ENCODE data around the gene CXCL1. TPM values are rescaled to one million over a fixed set of nuclear protein-coding genes. Genes with fewer than 3 reads are reported as not detected.

CXCL1 gene
- total and polyA plus RNA-seq, 2 donors (not counting 3 experiments of a cell fraction or from before 2014, with no cell fraction given): 20.0 to 26.7 TPM

DNA sequence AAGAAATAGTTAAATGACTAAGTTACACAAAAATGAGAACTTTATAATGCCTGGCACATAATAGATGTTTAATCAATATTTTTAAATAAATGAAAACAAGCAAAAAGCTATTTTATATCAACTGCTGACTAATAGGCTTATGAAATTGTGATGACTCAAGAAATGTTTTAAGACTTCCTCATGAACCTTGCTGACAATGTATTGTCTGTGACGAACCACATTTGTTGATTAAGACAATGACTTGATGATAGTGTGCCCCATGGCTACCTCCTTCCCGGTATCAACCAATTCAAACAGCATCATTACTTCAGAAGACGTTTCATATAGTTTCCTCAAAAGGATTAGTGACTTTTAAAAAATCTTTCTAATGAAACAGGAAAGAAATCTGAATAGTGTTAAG is 24.8 kb upstream of the CXCL1 start:
- H3K4me2 ChIP-seq (ENCODE audit: insufficient read depth, low read length): peak overlapping the region; percentile 70

DNA sequence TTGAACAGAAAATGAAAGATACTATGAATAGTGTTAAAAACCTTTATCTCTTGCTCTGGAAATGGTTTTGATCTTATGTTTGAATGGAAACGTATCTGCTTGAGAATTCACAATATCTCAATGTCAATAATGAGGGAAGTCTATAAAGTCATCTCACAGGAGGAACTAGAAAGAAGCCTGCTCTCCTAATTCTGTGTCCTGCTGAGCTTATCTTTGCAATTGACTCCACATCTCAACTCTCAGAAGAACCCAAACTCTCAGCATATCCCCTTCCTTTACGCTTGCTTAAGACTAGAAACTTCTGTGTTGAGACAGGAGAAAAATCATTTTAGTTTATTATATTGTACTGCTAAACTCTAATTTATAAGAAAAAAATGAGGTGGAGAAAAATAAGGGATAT is 24.4 kb upstream of the CXCL1 start:
- intact Hi-C loops (cut with micrococcal nuclease): loop anchor here (5.0 kb wide), 1 partner anchor 183 kb away; no protein-coding TSS in a partner anchor
- TF ChIP-seq EZH2 (IDR thresholded peaks at IDR 0.05; ENCODE audit: borderline replicate concordance, low read depth, low read length, severe bottlenecking): no peak
- TF ChIP-seq, protein P1, sequence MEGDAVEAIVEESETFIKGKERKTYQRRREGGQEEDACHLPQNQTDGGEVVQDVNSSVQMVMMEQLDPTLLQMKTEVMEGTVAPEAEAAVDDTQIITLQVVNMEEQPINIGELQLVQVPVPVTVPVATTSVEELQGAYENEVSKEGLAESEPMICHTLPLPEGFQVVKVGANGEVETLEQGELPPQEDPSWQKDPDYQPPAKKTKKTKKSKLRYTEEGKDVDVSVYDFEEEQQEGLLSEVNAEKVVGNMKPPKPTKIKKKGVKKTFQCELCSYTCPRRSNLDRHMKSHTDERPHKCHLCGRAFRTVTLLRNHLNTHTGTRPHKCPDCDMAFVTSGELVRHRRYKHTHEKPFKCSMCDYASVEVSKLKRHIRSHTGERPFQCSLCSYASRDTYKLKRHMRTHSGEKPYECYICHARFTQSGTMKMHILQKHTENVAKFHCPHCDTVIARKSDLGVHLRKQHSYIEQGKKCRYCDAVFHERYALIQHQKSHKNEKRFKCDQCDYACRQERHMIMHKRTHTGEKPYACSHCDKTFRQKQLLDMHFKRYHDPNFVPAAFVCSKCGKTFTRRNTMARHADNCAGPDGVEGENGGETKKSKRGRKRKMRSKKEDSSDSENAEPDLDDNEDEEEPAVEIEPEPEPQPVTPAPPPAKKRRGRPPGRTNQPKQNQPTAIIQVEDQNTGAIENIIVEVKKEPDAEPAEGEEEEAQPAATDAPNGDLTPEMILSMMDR (IDR thresholded peaks at IDR 0.05; ENCODE audit: extremely low read depth in 1 of 2, insufficient read depth in 1 of 2, low read depth in 1 of 2, low read length in 2 of 2): no peak
- TF ChIP-seq POLR2A (IDR thresholded peaks at IDR 0.05; ENCODE audit: low read depth, low read length): no peak
- TF ChIP-seq MYC (IDR thresholded peaks at IDR 0.05; ENCODE audit: low read depth, low read length): no peak
- no peak for TF ChIP-seq GATA2 (IDR thresholded peaks at IDR 0.05; ENCODE audit: insufficient read depth, insufficient read length, low read depth, low read length)
- TF ChIP-seq, protein P2, sequence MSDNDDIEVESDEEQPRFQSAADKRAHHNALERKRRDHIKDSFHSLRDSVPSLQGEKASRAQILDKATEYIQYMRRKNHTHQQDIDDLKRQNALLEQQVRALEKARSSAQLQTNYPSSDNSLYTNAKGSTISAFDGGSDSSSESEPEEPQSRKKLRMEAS (IDR thresholded peaks at IDR 0.05; ENCODE audit: insufficient read depth, insufficient read length): no peak
- TF ChIP-seq JUN (IDR thresholded peaks at IDR 0.05; ENCODE audit: borderline replicate concordance, insufficient read depth, insufficient read length, low read depth): no peak
- TF ChIP-seq FOS (IDR thresholded peaks at IDR 0.05; ENCODE audit: borderline replicate concordance, insufficient read depth, low read length): no peak
- no peak for TF ChIP-seq POLR2AphosphoS5 (IDR thresholded peaks at IDR 0.05; ENCODE audit: insufficient read depth, low read depth, low read length)
- H3K4me3 ChIP-seq (replicated peaks in 1 of 3; ENCODE audit: insufficient read depth in 1 of 3, low read depth in 1 of 3, low read length in 3 of 3): no peak overlapping the region
- H2AFZ ChIP-seq (ENCODE audit: low read depth, low read length): no peak overlapping the region
- H3K27me3 ChIP-seq (ENCODE audit: control insufficient read depth in 2 of 2, insufficient read depth in 2 of 2, low read length in 2 of 2): no peaks in the 10 kb centered on the region
- ChIA-PET POLR2A (no interaction called here), CTCF (interaction anchor here (1.0 to 2.2 kb wide), 7 partner anchors 8 to 115 kb away, joined by 3 to 11 read pairs (median 3); partner anchors contain the start of genes CXCL8 and PF4V1)
- H3K27ac ChIP-seq (ENCODE audit: insufficient read depth, low read depth, low read length): peak overlapping the region; percentile 46
- H3K9me1 ChIP-seq (replicated peaks; ENCODE audit: control insufficient read depth, extremely low read depth, insufficient read depth, low read length): no peaks in the 10 kb centered on the region
- dilution Hi-C loops (cut with MboI; ENCODE audit: extremely low pct_ligation_motif_present, low sequenced_read_pairs): no loop called here
- H4K20me1 ChIP-seq (replicated peaks; ENCODE audit: control insufficient read depth, extremely low read depth, insufficient read depth, low read length): no peaks in the 10 kb centered on the region
- DNase-seq (ENCODE audit: low read depth, low spot score) (no peak), FAIRE-seq (no peak)
- no peaks in the 10 kb centered on the region for H3K36me3 ChIP-seq (ENCODE audit: control insufficient read depth in 2 of 2, extremely low read depth in 1 of 2, insufficient read depth in 2 of 2, low read length in 2 of 2)
- no peak overlapping the region for H3K9ac ChIP-seq (replicated peaks; ENCODE audit: extremely low read depth, insufficient read depth, low read length)
- no TSS peak for BruUV-seq (replicated peaks)
- peaks cover 30% of the 10 kb centered on the region for H3K4me1 ChIP-seq (ENCODE audit: control insufficient read depth, extremely low read depth, insufficient read depth, low read length)
- H3K4me2 ChIP-seq (ENCODE audit: insufficient read depth, low read length): peak overlapping the region; percentile 70
- no peaks in the 10 kb centered on the region for H3K79me2 ChIP-seq (ENCODE audit: control insufficient read depth, insufficient read depth, low read length)
- no peaks in the 10 kb centered on the region for H3K9me3 ChIP-seq (replicated peaks; ENCODE audit: control insufficient read depth, insufficient read depth, low read length)

More for the DNA sequence above, 24.8 kb upstream of the CXCL1 start:
- Histone ChIP-seq H3K79me2 (ENCODE audit: control insufficient read depth, insufficient read depth, low read length) (no peaks in the 10 kb centered on the region), H2AFZ (ENCODE audit: low read depth, low read length) (peak overlapping the region; percentile 74), H3K36me3 (ENCODE audit: control insufficient read depth in 2 of 2, extremely low read depth in 1 of 2, insufficient read depth in 2 of 2, low read length in 2 of 2) (no peaks in the 10 kb centered on the region), H3K27ac (ENCODE audit: insufficient read depth, low read depth, low read length) (peak overlapping the region; percentile 46), H3K27me3 (ENCODE audit: control insufficient read depth in 2 of 2, insufficient read depth in 2 of 2, low read length in 2 of 2) (no peaks in the 10 kb centered on the region), H3K4me3 (replicated peaks in 1 of 3; ENCODE audit: insufficient read depth in 1 of 3, low read depth in 1 of 3, low read length in 3 of 3) (no peak overlapping the region), H3K4me1 (ENCODE audit: control insufficient read depth, extremely low read depth, insufficient read depth, low read length) (peaks cover 30% of the 10 kb centered on the region), H4K20me1 (replicated peaks; ENCODE audit: control insufficient read depth, extremely low read depth, insufficient read depth, low read length) (no peaks in the 10 kb centered on the region), H3K9me3 (replicated peaks; ENCODE audit: control insufficient read depth, insufficient read depth, low read length) (no peaks in the 10 kb centered on the region), H3K9ac (replicated peaks; ENCODE audit: extremely low read depth, insufficient read depth, low read length) (no peak overlapping the region), H3K9me1 (replicated peaks; ENCODE audit: control insufficient read depth, extremely low read depth, insufficient read depth, low read length) (no peaks in the 10 kb centered on the region)
- TF ChIP-seq GATA2 (IDR thresholded peaks at IDR 0.05; ENCODE audit: insufficient read depth, insufficient read length, low read depth, low read length) (peak; percentile 64), POLR2A (IDR thresholded peaks at IDR 0.05; ENCODE audit: low read depth, low read length) (no peak), POLR2AphosphoS5 (IDR thresholded peaks at IDR 0.05; ENCODE audit: insufficient read depth, low read depth, low read length) (peak; percentile 41), JUN (IDR thresholded peaks at IDR 0.05; ENCODE audit: borderline replicate concordance, insufficient read depth, insufficient read length, low read depth) (peak; percentile 54), FOS (IDR thresholded peaks at IDR 0.05; ENCODE audit: borderline replicate concordance, insufficient read depth, low read length) (peak; percentile 77)
- no TSS peak for BruUV-seq (replicated peaks)
- dilution Hi-C loops (cut with MboI; ENCODE audit: extremely low pct_ligation_motif_present, low sequenced_read_pairs): no loop called here
- FAIRE-seq (peak; percentile 94), DNase-seq (ENCODE audit: low read depth, low spot score) (peak; percentile 57)
- POLR2A ChIA-PET: no interaction called here
- CTCF ChIA-PET: interaction anchor here (1.0 to 2.2 kb wide), 8 partner anchors 7 to 114 kb away, joined by 3 to 11 read pairs (median 3); partner anchors contain the start of genes CXCL8 and PF4V1
- intact Hi-C loops (cut with micrococcal nuclease): loop anchor here (5.0 kb wide), 1 partner anchor 182 kb away; no protein-coding TSS in a partner anchor
